Neural crest cell (in vitro differentiated cells): ENCODE measurements around the gene LRRC8D. TPM values are rescaled to one million over a fixed set of nuclear protein-coding genes. Genes with fewer than 3 reads are reported as not detected.

Source experiments
- DNase-seq: peaks from one replicate; pipeline ENCODE4 v3.0.0; 2021; ENCODE audit warnings: low read depth, mixed read lengths, low spot score
- H3K27ac Mint-ChIP-seq: one replicate; pipeline ENCODE4 v1.8.0; 2021; ENCODE audit warnings: mild to moderate bottlenecking, mixed read lengths; ENCODE audit not compliant: unreplicated experiment
- H3K27me3 Mint-ChIP-seq: 2 replicates; pipeline ENCODE4 v1.8.0; 2021; ENCODE audit warnings: low read depth, mild to moderate bottlenecking, mixed read lengths
- H3K36me3 Mint-ChIP-seq: 2 replicates; pipeline ENCODE4 v1.8.0; 2021; ENCODE audit warnings: low read depth, mild to moderate bottlenecking, mixed read lengths
- H3K4me1 Mint-ChIP-seq: 2 replicates; pipeline ENCODE4 v1.8.0; 2021; ENCODE audit warnings: mixed read lengths
- H3K4me3 Mint-ChIP-seq: one replicate; pipeline ENCODE4 v1.8.0; 2021; ENCODE audit warnings: mild to moderate bottlenecking, mixed read lengths
- H3K9me3 Mint-ChIP-seq: 2 replicates; pipeline ENCODE4 v1.8.0; 2021; ENCODE audit warnings: mixed read lengths
- CTCF ChIP-seq: fragments of 200-600 bp; sonication (generic); conservative IDR thresholded peaks from 2 replicates; pipeline ENCODE4 v1.5.0; 2021; ENCODE audit warnings: antibody characterized with exemption, mild to moderate bottlenecking
- total RNA-seq: library from RNA; stranded (reverse); gene quantifications from 2 replicates; pipeline ENCODE4 v1.2.1, GENCODE V29; 2021

The LRRC8D gene
- total RNA-seq, 1 donor from 2014 or later, result 44.9 TPM

- no peaks in the 10 kb centered on the region for H3K36me3 Mint-ChIP-seq
- TF ChIP-seq CTCF, result no peak
- H3K4me1 Mint-ChIP-seq, result peaks cover 32% of the 10 kb centered on the region
These were observed 165.2 kb downstream of the LRRC8D start for GRCh38 chr1:89986020-89986419.

More at GRCh38 chr1:89986020-89986419, 165.2 kb downstream of the LRRC8D start:
- Mint-ChIP-seq H3K4me3 (no peak overlapping the region), H3K27me3 (peaks cover 3% of the 10 kb centered on the region), H3K9me3 (no peaks in the 10 kb centered on the region), H3K27ac (no peak overlapping the region)
- no peak for DNase-seq

Other genes with a start within 250 kb of the LRRC8D start
- gene LRRC8C, start 187.9 kb upstream of the LRRC8D start, total RNA-seq, result 4.5 and 4.6 TPM in 2 replicates
- 42.9 and 43.8 TPM in 2 replicates for gene ZNF326, start 174.1 kb downstream of the LRRC8D start, total RNA-seq